Stimulated activated naive B cell treated with anti-CD40 and anti-IgM and Interleukin-4, amounts not matched to agents 10 μg/mL and 1 μg/mL and 100 μg/mL, for 72 hours (primary cell): ENCODE data around the gene PCDHA8.
"Not testable (repeated sequence)": the region's sequence is repeated elsewhere in the genome, so short reads cannot be mapped to it uniquely, and the experiment has no call there.

Experiments
- ATAC-seq, 2 donors: fragments of 150-1000 bp; cut with Tn5 transposase; replicated peaks; 2 replicates each; pipeline ENCODE4 v1.10.0; 2021; ENCODE audit warnings: moderate library complexity in 1 of 2
- DNase-seq: peaks from one replicate; pipeline ENCODE4 v3.0.0; 2021
- H3K27ac Mint-ChIP-seq: one replicate; pipeline ENCODE4 v1.8.0; 2022; ENCODE audit warnings: mild to moderate bottlenecking, mixed read lengths
- H3K27me3 Mint-ChIP-seq, 2 donors: one replicate each; pipeline ENCODE4 v1.8.0; 2022; ENCODE audit warnings: mixed read lengths in 2 of 2
- H3K36me3 Mint-ChIP-seq, 2 donors: one replicate each; pipeline ENCODE4 v1.8.0; 2022; ENCODE audit warnings: mixed read lengths in 2 of 2, mild to moderate bottlenecking in 1 of 2
- H3K4me1 Mint-ChIP-seq, 2 donors: one replicate each; pipeline ENCODE4 v1.8.0; 2022; ENCODE audit warnings: mixed read lengths in 2 of 2, mild to moderate bottlenecking in 1 of 2
- H3K4me3 Mint-ChIP-seq, 2 donors: one replicate each; pipeline ENCODE4 v1.8.0; 2022; ENCODE audit warnings: mild to moderate bottlenecking in 2 of 2, mixed read lengths in 2 of 2, moderate library complexity in 1 of 2
- H3K9me3 Mint-ChIP-seq, 2 donors: one replicate each; pipeline ENCODE4 v1.8.0; 2022; ENCODE audit warnings: mixed read lengths in 2 of 2, mild to moderate bottlenecking in 1 of 2

The PCDHA8 gene

DNA sequence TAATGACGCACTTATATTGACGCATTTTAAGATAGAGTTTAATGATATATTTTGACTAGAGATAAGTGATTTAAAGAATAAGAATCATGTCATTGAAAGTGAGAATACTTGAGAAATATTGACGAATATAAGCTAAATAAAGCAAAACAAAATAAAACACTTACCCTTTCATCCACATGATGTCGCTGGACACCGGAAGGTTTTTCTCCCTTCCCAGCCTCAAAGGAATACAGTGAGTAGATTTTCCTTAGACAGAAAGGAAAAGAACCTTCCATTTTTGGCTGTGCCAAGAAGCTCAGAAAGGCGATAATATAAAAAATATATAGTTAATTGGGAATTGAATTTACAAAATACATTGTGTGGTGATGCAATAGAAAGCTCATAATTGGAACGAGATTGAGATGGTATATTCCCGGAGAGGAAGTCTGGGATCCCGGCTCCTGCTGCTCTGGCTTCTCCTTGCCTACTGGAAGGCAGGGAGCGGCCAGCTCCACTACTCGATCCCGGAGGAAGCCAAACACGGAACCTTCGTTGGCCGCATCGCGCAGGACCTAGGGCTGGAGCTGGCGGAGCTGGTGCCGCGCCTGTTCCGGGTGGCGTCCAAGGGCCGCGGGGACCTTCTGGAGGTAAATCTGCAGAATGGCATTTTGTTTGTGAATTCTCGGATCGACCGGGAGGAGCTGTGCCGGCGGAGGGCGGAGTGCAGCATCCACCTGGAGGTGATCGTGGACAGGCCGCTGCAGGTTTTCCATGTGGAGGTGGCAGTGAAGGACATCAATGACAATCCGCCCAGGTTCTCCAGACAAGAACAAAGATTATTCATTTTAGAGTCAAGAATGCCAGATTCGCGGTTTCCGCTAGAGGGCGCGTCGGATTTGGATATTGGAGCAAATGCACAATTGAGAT, 19.4 kb upstream of the PCDHA8 start, which contains the start of gene PCDHA5:
PCDHA5 (plus strand) TSS at position 239 of the 906 bp plus-strand sequence.
- no peak within 1 kb of the TSS for H3K27ac Mint-ChIP-seq
- DNase-seq (no peak), ATAC-seq (no peak)
- peaks cover 4 to 8% of the 10 kb centered on the region in 2 donors for H3K9me3 Mint-ChIP-seq
- peaks cover 10 to 20% of the 10 kb centered on the region in 2 donors for H3K27me3 Mint-ChIP-seq
- H3K36me3 Mint-ChIP-seq = peaks cover 0 to 4% of the 10 kb centered on the region in 2 donors
- H3K4me1 Mint-ChIP-seq = no peaks in the 10 kb centered on the region
- no peak within 1 kb of the TSS for H3K4me3 Mint-ChIP-seq

DNA sequence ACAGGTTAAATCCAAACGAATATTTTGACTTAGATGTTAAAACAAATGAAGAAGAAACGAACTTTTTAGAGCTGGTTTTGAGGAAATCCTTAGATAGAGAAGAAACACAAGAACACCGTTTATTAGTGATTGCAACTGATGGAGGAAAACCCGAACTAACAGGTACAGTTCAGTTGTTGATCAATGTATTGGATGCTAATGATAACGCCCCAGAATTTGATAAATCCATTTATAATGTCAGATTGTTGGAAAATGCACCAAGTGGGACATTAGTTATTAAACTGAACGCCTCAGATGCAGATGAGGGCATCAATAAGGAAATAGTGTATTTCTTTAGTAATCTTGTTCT, 18.7 kb upstream of the PCDHA8 start:
- peaks cover 16 to 24% of the 10 kb centered on the region in 2 donors for H3K27me3 Mint-ChIP-seq
- ATAC-seq = no peak
- no peak overlapping the region for H3K27ac Mint-ChIP-seq
- peaks cover 2 to 4% of the 10 kb centered on the region in 2 donors for H3K36me3 Mint-ChIP-seq
- H3K4me3 Mint-ChIP-seq = no peak overlapping the region
- no peaks in the 10 kb centered on the region for H3K4me1 Mint-ChIP-seq
- H3K9me3 Mint-ChIP-seq = peaks cover 6 to 11% of the 10 kb centered on the region in 2 donors
- no peak for DNase-seq

DNA sequence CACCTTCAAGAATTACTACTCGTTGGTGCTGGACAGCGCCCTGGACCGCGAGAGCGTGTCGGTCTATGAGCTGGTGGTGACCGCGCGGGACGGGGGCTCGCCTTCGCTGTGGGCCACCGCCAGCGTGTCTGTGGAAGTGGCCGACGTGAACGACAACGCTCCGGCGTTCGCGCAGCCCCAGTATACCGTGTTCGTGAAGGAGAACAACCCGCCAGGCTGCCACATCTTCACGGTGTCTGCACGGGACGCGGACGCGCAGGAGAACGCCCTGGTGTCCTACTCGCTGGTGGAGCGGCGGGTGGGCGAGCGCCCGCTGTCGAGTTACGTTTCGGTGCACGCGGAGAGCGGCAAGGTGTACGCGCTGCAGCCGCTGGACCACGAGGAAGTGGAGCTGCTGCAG, 18.0 kb upstream of the PCDHA8 start:
- H3K27me3 Mint-ChIP-seq = peaks cover 20 to 27% of the 10 kb centered on the region in 2 donors
- H3K4me3 Mint-ChIP-seq, H3K27ac Mint-ChIP-seq, DNase-seq, H3K36me3 Mint-ChIP-seq, ATAC-seq, H3K4me1 Mint-ChIP-seq: not testable (repeated sequence)
- H3K9me3 Mint-ChIP-seq = peaks cover 6 to 11% of the 10 kb centered on the region in 2 donors

DNA sequence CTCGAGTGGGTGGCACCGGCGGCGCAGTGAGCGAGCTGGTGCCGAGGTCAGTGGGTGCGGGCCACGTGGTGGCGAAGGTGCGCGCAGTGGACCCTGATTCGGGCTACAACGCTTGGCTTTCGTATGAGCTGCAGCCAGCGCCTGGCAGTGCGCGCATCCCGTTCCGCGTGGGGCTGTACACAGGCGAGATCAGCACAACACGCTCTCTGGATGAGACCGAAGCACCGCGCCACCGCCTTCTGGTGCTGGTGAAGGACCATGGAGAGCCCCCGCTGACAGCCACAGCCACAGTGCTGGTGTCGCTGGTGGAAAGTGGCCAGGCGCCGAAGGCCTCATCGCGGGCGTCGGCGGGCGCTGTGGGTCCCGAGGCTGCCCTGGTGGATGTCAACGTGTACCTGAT, 17.5 kb upstream of the PCDHA8 start:
- Mint-ChIP-seq H3K4me3 (no peak overlapping the region), H3K36me3 (peaks cover 2 to 6% of the 10 kb centered on the region in 2 donors), H3K27me3 (peaks cover 25 to 30% of the 10 kb centered on the region in 2 donors), H3K27ac (no peak overlapping the region), H3K4me1 (no peaks in the 10 kb centered on the region), H3K9me3 (peaks cover 7 to 11% of the 10 kb centered on the region in 2 donors)
- DNase-seq = no peak
- no peak for ATAC-seq

DNA sequence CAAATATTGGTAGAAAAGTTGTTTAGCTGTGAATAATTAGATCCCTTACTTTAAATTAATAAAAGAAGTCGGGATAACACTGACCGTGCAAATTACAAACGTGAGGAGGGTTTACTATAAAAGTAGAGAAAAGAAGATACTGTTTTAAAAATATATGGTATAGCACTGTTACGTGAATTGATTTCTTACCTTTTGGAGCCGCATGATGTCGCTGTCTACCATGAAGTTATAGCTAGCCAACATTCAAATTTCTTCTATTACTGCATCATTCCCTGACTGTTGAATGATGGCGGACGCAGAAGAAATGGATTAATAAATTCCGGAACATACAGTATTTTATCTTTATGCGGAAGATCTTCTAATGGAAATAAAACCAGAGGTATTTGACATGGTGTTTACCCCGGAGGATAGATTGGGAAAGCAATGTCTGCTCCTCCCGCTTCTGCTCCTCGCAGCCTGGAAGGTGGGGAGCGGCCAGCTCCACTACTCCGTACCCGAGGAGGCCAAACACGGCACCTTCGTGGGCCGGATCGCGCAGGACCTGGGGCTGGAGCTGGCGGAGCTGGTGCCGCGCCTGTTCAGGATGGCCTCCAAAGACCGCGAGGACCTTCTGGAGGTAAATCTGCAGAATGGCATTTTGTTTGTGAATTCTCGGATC, 13.2 kb upstream of the PCDHA8 start, which contains the start of gene PCDHA6:
PCDHA6 (plus strand) TSS at position 257 of the 658 bp plus-strand sequence; CDS start at position 389, 132 bp downstream.
- Mint-ChIP-seq H3K4me1 (no peaks in the 10 kb centered on the region), H3K27ac (peak within 1 kb of the TSS; percentile 56), H3K27me3 (peaks cover 26 to 43% of the 10 kb centered on the region in 2 donors), H3K9me3 (peaks cover 9% of the 10 kb centered on the region in 2 donors), H3K36me3 (peaks cover 2 to 5% of the 10 kb centered on the region in 2 donors), H3K4me3 (no peak within 1 kb of the TSS)
- ATAC-seq (no peak), DNase-seq (no peak)

DNA sequence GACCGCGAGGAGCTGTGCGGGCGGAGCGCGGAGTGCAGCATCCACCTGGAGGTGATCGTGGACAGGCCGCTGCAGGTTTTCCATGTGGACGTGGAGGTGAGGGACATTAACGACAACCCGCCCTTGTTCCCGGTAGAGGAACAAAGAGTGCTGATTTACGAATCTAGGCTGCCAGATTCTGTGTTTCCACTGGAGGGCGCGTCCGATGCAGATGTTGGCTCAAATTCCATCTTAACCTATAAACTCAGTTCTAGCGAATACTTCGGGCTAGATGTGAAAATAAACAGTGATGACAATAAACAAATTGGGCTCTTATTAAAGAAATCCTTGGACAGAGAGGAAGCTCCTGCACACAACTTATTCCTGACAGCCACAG, 12.6 kb upstream of the PCDHA8 start:
- H3K4me3 Mint-ChIP-seq = no peak overlapping the region

DNA sequence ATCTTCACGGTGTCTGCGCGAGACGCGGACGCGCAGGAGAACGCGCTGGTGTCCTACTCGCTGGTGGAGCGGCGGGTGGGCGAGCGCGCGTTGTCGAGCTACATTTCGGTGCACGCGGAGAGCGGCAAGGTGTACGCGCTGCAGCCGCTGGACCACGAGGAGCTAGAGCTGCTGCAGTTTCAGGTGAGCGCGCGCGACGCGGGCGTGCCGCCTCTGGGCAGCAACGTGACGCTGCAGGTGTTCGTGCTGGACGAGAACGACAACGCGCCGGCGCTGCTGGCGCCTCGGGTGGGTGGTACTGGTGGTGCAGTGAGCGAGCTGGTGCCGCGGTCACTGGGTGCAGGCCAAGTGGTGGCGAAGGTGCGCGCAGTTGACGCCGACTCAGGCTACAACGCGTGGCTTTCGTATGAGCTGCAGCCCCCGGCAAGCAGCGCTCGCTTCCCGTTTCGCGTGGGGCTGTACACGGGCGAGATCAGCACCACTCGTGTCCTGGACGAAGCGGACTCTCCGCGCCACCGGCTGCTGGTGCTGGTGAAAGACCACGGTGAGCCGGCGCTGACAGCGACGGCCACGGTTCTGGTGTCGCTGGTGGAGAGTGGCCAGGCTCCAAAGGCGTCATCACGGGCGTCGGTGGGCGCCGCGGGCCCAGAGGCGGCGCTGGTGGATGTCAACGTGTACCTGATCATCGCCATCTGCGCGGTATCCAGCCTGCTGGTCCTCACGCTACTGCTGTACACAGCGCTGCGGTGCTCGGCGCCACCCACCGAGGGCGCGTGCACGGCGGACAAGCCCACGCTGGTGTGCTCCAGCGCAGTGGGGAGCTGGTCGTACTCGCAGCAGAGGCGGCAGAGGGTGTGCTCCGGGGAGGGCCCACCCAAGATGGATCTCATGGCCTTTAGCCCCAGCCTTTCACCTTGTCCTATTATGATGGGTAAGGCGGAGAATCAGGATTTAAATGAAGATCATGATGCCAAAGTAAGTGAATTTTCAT, 11.2 kb upstream of the PCDHA8 start:
- H3K27ac Mint-ChIP-seq = not testable (repeated sequence)
- H3K27me3 Mint-ChIP-seq = peaks cover 35 to 58% of the 10 kb centered on the region in 2 donors

More for the DNA sequence above, 12.6 kb upstream of the PCDHA8 start:
- H3K36me3 Mint-ChIP-seq = peaks cover 5% of the 10 kb centered on the region in 2 donors
- H3K4me1 Mint-ChIP-seq = no peaks in the 10 kb centered on the region
- DNase-seq (no peak), ATAC-seq (no peak)
- peak overlapping the region; percentile 56 for H3K27ac Mint-ChIP-seq
- H3K27me3 Mint-ChIP-seq = peaks cover 30 to 46% of the 10 kb centered on the region in 2 donors
- peaks cover 12% of the 10 kb centered on the region in 2 donors for H3K9me3 Mint-ChIP-seq

DNA sequence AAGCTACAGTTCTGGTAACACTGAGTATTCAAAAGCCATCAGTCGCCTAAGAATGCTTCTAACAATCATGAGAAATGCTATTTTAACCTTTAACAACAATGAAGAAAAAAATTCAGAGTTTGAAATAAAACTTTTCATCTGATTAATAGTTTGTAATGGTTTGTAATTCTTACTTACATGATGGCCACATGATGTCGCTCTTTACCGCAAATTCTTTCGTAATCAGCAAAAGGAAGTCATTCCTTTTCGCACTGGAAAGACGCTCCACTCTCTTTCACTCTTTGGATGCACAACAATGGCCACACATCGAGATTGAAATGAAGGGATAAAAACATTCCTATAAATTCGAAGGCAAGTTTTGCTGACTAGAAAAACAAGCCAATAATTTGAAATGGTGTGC, 7.0 kb upstream of the PCDHA8 start, which contains the start of gene PCDHA7:
PCDHA7 (plus strand) TSS at position 277 of the 400 bp plus-strand sequence; CDS start at position 392, 115 bp downstream.
- ATAC-seq = no peak
- H3K27me3 Mint-ChIP-seq = peaks cover 16 to 35% of the 10 kb centered on the region in 2 donors
- H3K4me3 Mint-ChIP-seq = no peak within 1 kb of the TSS
- H3K4me1 Mint-ChIP-seq = no peaks in the 10 kb centered on the region
- peaks cover 16 to 17% of the 10 kb centered on the region in 2 donors for H3K9me3 Mint-ChIP-seq
- no peak for DNase-seq
- H3K27ac Mint-ChIP-seq = peak within 1 kb of the TSS; percentile 73
- H3K36me3 Mint-ChIP-seq = peaks cover 2 to 11% of the 10 kb centered on the region in 2 donors

More for the DNA sequence above, 11.2 kb upstream of the PCDHA8 start:
- not testable (repeated sequence) for H3K36me3 Mint-ChIP-seq, H3K4me3 Mint-ChIP-seq, H3K4me1 Mint-ChIP-seq, DNase-seq, ATAC-seq
- H3K9me3 Mint-ChIP-seq = peaks cover 16 to 17% of the 10 kb centered on the region in 2 donors

DNA sequence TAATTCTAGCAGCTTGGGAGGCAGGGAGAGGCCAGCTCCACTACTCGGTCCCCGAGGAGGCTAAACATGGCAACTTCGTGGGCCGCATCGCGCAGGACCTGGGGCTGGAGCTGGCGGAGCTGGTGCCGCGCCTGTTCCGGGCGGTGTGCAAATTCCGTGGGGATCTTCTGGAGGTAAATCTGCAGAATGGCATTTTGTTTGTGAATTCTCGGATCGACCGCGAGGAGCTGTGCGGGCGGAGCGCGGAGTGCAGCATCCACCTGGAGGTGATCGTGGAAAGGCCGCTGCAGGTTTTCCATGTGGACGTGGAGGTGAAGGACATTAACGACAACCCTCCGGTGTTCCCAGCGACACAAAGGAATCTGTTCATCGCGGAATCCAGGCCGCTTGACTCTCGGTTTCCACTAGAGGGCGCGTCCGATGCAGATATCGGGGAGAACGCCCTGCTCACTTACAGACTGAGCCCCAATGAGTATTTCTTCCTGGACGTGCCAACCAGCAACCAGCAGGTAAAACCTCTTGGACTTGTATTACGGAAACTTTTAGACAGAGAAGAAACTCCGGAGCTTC, 6.5 kb upstream of the PCDHA8 start:
- peaks cover 16 to 17% of the 10 kb centered on the region in 2 donors for H3K9me3 Mint-ChIP-seq
- H3K4me1 Mint-ChIP-seq = not testable (repeated sequence)

DNA sequence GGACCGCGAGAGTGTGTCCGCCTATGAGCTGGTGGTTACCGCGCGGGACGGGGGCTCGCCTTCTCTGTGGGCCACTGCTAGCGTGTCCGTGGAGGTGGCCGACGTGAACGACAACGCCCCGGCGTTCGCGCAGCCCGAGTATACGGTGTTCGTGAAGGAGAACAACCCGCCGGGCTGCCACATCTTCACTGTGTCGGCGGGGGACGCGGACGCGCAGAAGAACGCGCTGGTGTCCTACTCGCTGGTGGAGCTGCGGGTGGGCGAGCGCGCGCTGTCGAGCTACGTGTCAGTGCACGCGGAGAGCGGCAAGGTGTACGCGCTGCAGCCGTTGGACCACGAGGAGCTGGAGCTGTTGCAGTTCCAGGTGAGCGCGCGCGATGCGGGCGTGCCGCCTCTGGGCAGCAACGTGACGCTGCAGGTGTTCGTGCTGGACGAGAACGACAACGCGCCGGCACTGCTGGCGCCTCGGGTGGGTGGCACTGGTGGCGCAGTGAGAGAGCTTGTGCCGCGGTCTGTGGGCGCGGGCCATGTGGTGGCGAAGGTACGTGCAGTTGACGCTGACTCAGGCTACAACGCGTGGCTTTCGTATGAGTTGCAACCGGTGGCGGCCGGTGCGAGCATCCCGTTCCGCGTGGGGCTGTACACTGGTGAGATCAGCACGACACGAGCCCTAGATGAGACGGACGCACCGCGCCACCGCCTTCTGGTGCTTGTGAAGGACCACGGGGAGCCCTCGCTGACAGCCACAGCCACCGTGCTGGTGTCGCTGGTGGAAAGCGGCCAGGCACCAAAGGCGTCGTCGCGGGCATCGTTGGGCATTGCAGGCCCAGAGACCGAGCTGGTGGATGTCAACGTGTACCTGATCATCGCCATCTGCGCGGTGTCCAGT, 5.1 kb upstream of the PCDHA8 start:
- no peak for DNase-seq
- no peak for ATAC-seq
- Mint-ChIP-seq H3K27ac (peak overlapping the region; percentile 20), H3K36me3 (peaks cover 2 to 11% of the 10 kb centered on the region in 2 donors), H3K4me3 (no peak overlapping the region), H3K4me1 (no peaks in the 10 kb centered on the region), H3K27me3 (peaks cover 27 to 42% of the 10 kb centered on the region in 2 donors), H3K9me3 (peaks cover 16 to 23% of the 10 kb centered on the region in 2 donors)

More for the DNA sequence above, 6.5 kb upstream of the PCDHA8 start:
- H3K4me3 Mint-ChIP-seq, ATAC-seq, DNase-seq: not testable (repeated sequence)
- H3K27ac Mint-ChIP-seq = peak overlapping the region; percentile 73
- H3K27me3 Mint-ChIP-seq = peaks cover 19 to 34% of the 10 kb centered on the region in 2 donors
- H3K36me3 Mint-ChIP-seq = peaks cover 2 to 11% of the 10 kb centered on the region in 2 donors

DNA sequence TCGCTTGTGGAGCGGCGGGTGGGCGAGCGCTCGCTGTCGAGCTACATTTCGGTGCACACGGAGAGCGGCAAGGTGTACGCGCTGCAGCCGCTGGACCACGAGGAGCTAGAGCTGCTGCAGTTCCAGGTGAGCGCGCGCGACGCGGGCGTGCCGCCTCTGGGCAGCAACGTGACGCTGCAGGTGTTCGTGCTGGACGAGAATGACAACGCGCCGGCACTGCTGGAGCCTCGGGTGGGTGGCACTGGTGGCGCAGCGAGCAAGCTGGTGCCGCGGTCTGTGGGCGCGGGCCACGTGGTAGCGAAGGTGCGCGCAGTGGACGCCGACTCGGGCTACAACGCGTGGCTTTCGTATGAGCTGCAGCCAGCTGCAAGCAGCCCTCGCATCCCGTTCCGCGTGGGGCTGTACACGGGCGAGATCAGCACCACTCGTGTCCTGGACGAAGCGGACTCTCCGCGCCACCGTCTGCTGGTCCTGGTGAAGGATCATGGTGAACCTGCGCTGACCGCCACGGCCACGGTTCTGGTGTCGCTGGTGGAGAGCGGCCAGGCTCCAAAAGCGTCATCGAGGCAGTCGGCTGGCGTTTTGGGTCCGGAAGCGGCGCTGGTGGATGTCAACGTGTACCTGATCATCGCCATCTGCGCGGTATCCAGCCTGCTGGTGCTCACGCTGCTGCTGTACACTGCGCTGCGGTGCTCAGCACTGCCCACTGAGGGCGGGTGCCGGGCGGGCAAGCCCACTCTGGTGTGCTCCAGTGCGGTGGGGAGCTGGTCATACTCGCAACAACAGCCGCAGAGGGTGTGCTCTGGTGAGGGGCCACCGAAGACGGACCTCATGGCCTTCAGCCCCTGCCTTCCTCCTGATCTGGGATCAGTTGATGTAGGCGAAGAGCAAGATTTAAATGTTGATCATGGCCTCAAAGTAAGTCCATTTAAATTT, 2.1 kb downstream of the PCDHA8 start:
- Mint-ChIP-seq H3K4me1 (no peaks in the 10 kb centered on the region), H3K27ac (no peak overlapping the region), H3K36me3 (no peaks in the 10 kb centered on the region), H3K27me3 (peaks cover 26 to 31% of the 10 kb centered on the region in 2 donors), H3K9me3 (peaks cover 5 to 17% of the 10 kb centered on the region in 2 donors), H3K4me3 (no peak overlapping the region)
- ATAC-seq = no peak
- no peak for DNase-seq
